ENCODE measurements around the gene INTS1.

GRCh38 chr7:1526271-1526754 lies 22.1 kb upstream of the INTS1 start:
- no peak for TF ChIP-seq CTCF (IDR thresholded peaks at IDR 0.05)
- no peak for TF ChIP-seq POLR2A (IDR thresholded peaks at IDR 0.05)
